GM23248 (cell line): ENCODE results near the gene VWF. TPM values are rescaled to one million over a fixed set of nuclear protein-coding genes. Genes with fewer than 3 reads are reported as not detected.
"Not testable (repeated sequence)": the region's sequence is repeated elsewhere in the genome, so short reads cannot be mapped to it uniquely, and the experiment has no call there.

Source experiments
- DNase-seq: peaks from one replicate; pipeline ENCODE4 v3.0.0-alpha.2; 2015
- H2AFZ ChIP-seq: fragments of 200-600 bp; sonication (generic); 2 replicates; pipeline ENCODE4 v1.6.1; 2016; ENCODE audit warnings: antibody characterized with exemption
- H3F3A ChIP-seq: fragments of 200-600 bp; sonication (generic); 2 replicates; pipeline ENCODE4 v1.6.1; 2016; ENCODE audit warnings: mild to moderate bottlenecking, antibody characterized with exemption, mixed run types; ENCODE audit not compliant: insufficient read depth
- H3K27ac ChIP-seq: fragments of 200-600 bp; sonication (generic); 2 replicates; pipeline ENCODE4 v1.5.1; 2016; ENCODE audit warnings: mild to moderate bottlenecking
- H3K27me3 ChIP-seq: fragments of 200-600 bp; sonication (generic); replicated peaks from 2 replicates; pipeline ENCODE4 v1.6.1; 2016; ENCODE audit warnings: mild to moderate bottlenecking; ENCODE audit not compliant: insufficient read depth
- H3K36me3 ChIP-seq: fragments of 200-600 bp; sonication (generic); 2 replicates; pipeline ENCODE4 v1.6.1; 2016; ENCODE audit warnings: low read depth, mild to moderate bottlenecking
- H3K4me1 ChIP-seq: fragments of 200-600 bp; sonication (generic); 2 replicates; pipeline ENCODE4 v1.6.1; 2016; ENCODE audit warnings: mild to moderate bottlenecking; ENCODE audit not compliant: insufficient read depth
- H3K4me2 ChIP-seq: fragments of 200-600 bp; sonication (generic); one replicate; pipeline ENCODE4 v1.6.1; 2016; ENCODE audit warnings: mild to moderate bottlenecking; ENCODE audit not compliant: unreplicated experiment
- H3K4me3 ChIP-seq: fragments of 200-600 bp; sonication (generic); 2 replicates; pipeline ENCODE4 v1.5.1; 2016; ENCODE audit warnings: mild to moderate bottlenecking
- H3K79me2 ChIP-seq: fragments of 200-600 bp; sonication (generic); 2 replicates; pipeline ENCODE4 v1.6.1; 2016; ENCODE audit warnings: mild to moderate bottlenecking; ENCODE audit not compliant: insufficient read depth
- H3K9ac ChIP-seq: fragments of 200-600 bp; sonication (generic); 2 replicates; pipeline ENCODE4 v1.6.1; 2016; ENCODE audit warnings: mild to moderate bottlenecking
- H3K9me2 ChIP-seq: fragments of 200-600 bp; sonication (generic); 2 replicates; pipeline ENCODE4 v1.6.1; 2016; ENCODE audit warnings: mixed run types, mild to moderate bottlenecking, moderate library complexity; ENCODE audit not compliant: insufficient read depth
- H3K9me3 ChIP-seq: fragments of 200-600 bp; sonication (generic); one replicate; pipeline ENCODE4 v1.6.1; 2017; ENCODE audit warnings: low read depth
- H4K20me1 ChIP-seq: fragments of 200-600 bp; sonication (generic); 2 replicates; pipeline ENCODE4 v1.6.0; 2016; ENCODE audit not compliant: insufficient read depth
- EZH2 ChIP-seq: fragments of 200-600 bp; sonication (generic); IDR thresholded peaks from 2 replicates; pipeline ENCODE4 v1.6.1; 2018; ENCODE audit warnings: antibody characterized with exemption, mild to moderate bottlenecking; ENCODE audit not compliant: insufficient read depth, poor library complexity, severe bottlenecking
- EZH2phosphoT487 ChIP-seq: fragments of 200-600 bp; sonication (generic); IDR thresholded peaks from 2 replicates; pipeline ENCODE4 v1.6.1; 2018; ENCODE audit warnings: antibody characterized with exemption, moderate library complexity, mild to moderate bottlenecking, low read depth; ENCODE audit not compliant: insufficient read depth
- WGBS, 2 experiments: methylation state at CpG; one replicate each; pipeline ENCODE4 v1.1.6; 2015 to 2017; ENCODE audit warnings: low lambda C conversion rate in 2 of 2, low coverage in 1 of 2; ENCODE audit errors: missing lambda C conversion rate in 2 of 2; 5-methylcytosine and 5-hydroxymethylcytosine counted together
- in situ Hi-C: fragments of 300-500 bp; cut with MboI; formaldehyde crosslinking; loops from 2 replicates; pipeline ENCODE4 v1.15.0; 2020
- polyA plus RNA-seq: library from polyadenylated mRNA; unstranded; fragments of >200 nt; fragmentation: Nextera tagmentation; extraction: Ambion mirVana; gene quantifications from 2 replicates; pipeline ENCODE4 v1.2.1, GENCODE V29; 2016
- total RNA-seq: library from RNA; depleted of rRNA; stranded (reverse); fragments of >200 nt; shearing (Covaris generic); gene quantifications from 2 replicates; pipeline ENCODE4 v1.2.3, GENCODE V29; 2014

VWF gene
- total and polyA plus RNA-seq, 2 experiments from 2014 or later = 0.14 TPM; not detected in 1

DNA sequence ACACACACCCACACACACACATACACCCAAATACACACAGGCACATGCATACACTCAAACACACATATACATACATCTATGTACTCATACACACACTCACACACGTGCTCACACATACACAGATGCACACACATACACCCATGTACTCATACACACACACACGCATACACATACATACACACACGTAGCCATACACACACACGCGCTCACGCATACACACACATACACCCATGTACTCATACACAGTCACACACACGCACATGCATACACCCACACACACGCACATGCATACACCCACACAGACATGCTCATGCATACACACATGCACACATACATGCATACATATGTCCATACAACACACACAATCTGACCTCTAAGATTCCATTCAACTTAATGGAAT is 91.7 kb downstream of the VWF start:
- Histone ChIP-seq H3K36me3 (no peaks in the 10 kb centered on the region), H3K79me2 (no peaks in the 10 kb centered on the region), H3K27me3 (no peaks in the 10 kb centered on the region; the same call in 1 of the 2 replicates), H4K20me1 (no peaks in the 10 kb centered on the region), H3K9me2 (no peaks in the 10 kb centered on the region), H3K9me3 (no peaks in the 10 kb centered on the region), H3K9ac (no peak overlapping the region), H2AFZ (no peak overlapping the region), H3F3A (no peaks in the 10 kb centered on the region), H3K4me2 (no peak overlapping the region), H3K4me1 (no peaks in the 10 kb centered on the region), H3K27ac (no peak overlapping the region), H3K4me3 (no peak overlapping the region)
- DNase-seq = no peak
- 73 to 79% methylated on average over 8 of the region's 8 CpGs for WGBS, 2 experiments
- in situ Hi-C loops = no loop called here
- no peak for TF ChIP-seq EZH2phosphoT487
- TF ChIP-seq EZH2 = no peak

DNA sequence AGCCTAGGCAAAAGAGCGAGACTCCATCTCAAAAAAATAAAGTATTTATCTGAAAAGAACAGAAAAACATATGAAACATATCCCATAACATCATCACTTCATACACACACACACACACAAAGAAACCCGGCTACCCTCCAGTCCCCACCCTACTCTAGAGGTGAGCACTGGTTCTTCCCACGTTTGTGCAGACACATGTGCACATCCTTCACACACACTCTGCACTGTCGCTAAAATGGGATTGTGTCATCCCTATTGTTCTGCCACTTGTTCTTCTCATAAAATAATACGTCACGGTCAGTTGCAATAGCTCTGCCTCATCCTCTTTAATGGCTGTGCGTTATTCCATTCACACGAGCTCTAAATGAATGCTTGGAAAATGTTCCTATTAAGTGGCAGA is 93.5 kb downstream of the VWF start:
- Histone ChIP-seq H3K4me3 (no peak overlapping the region), H3K27me3 (no peaks in the 10 kb centered on the region; the same call in 1 of the 2 replicates), H3K36me3 (no peaks in the 10 kb centered on the region), H3K79me2 (no peaks in the 10 kb centered on the region), H3F3A (no peaks in the 10 kb centered on the region), H2AFZ (no peak overlapping the region), H3K27ac (no peak overlapping the region), H4K20me1 (no peaks in the 10 kb centered on the region), H3K9me3 (no peaks in the 10 kb centered on the region), H3K4me1 (no peaks in the 10 kb centered on the region), H3K4me2 (no peak overlapping the region), H3K9ac (no peak overlapping the region), H3K9me2 (no peaks in the 10 kb centered on the region)
- 63 to 75% methylated on average over 7 to 8 of the region's 8 CpGs for WGBS, 2 experiments
- in situ Hi-C loops = no loop called here
- TF ChIP-seq EZH2phosphoT487 (no peak), EZH2 (no peak)
- DNase-seq = no peak

- Histone ChIP-seq H3K9me3 (no peaks in the 10 kb centered on the region), H3F3A (no peaks in the 10 kb centered on the region), H4K20me1 (no peaks in the 10 kb centered on the region), H2AFZ (no peak overlapping the region), H3K9me2 (no peaks in the 10 kb centered on the region), H3K79me2 (no peaks in the 10 kb centered on the region), H3K4me3 (no peak overlapping the region), H3K4me2 (no peak overlapping the region), H3K27me3 (no peaks in the 10 kb centered on the region; the same call in 1 of the 2 replicates), H3K9ac (no peak overlapping the region), H3K4me1 (no peaks in the 10 kb centered on the region), H3K36me3 (no peaks in the 10 kb centered on the region), H3K27ac (no peak overlapping the region)
- DNase-seq = no peak
- in situ Hi-C loops = no loop called here
- whole genome bisulfite sequencing, 2 experiments = 59 to 70% methylated on average over 3 of the region's 3 CpGs
- TF ChIP-seq EZH2phosphoT487 = no peak
- no peak for TF ChIP-seq EZH2
Observed at GRCh38 chr12:6030081-6030480, 94.4 kb downstream of the VWF start.

GRCh38 chr12:6029401-6029800 is 95.1 kb downstream of the VWF start:
- WGBS, 2 experiments = 47 to 52% methylated on average over 3 to 5 of the region's 5 CpGs
- no peak overlapping the region for H3K4me2 ChIP-seq
- no peaks in the 10 kb centered on the region for H4K20me1 ChIP-seq
- H3K9me3 ChIP-seq = no peaks in the 10 kb centered on the region
- H3K9me2 ChIP-seq = no peaks in the 10 kb centered on the region
- H3K4me3 ChIP-seq = no peak overlapping the region
- no peaks in the 10 kb centered on the region; the same call in 1 of the 2 replicates for H3K27me3 ChIP-seq
- no peak for DNase-seq
- H3K27ac ChIP-seq = no peak overlapping the region
- no peaks in the 10 kb centered on the region for H3K79me2 ChIP-seq
- H3K4me1 ChIP-seq = no peaks in the 10 kb centered on the region
- H3F3A ChIP-seq = no peaks in the 10 kb centered on the region
- no peak overlapping the region for H3K9ac ChIP-seq
- TF ChIP-seq EZH2 (no peak), EZH2phosphoT487 (no peak)
- H2AFZ ChIP-seq = no peak overlapping the region
- in situ Hi-C loops = no loop called here
- no peaks in the 10 kb centered on the region for H3K36me3 ChIP-seq

DNA sequence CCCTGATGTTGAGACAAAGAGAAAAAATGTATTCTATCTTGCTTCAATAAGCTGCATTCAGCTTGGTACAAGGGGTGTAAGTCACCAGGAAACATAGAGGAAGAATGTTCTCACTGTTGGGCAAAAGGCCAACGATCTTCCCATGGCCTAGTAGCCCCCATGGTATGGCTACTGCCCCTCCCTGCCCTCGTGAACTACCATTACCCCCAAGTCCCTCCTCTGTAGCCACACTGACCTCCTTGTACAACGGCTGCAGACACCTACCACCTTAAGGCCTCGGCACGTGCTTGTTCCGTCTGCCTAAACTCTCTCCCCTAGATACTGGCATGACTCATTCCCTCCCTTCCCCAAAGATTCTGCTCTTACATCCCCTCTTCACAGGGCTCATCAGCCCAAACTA is 97.5 kb downstream of the VWF start:
- Histone ChIP-seq H3K27me3 (no peaks in the 10 kb centered on the region; the same call in 1 of the 2 replicates), H3K9me2 (no peaks in the 10 kb centered on the region), H3K9ac (no peak overlapping the region), H3F3A (no peaks in the 10 kb centered on the region), H2AFZ (no peak overlapping the region), H3K36me3 (no peaks in the 10 kb centered on the region), H3K4me3 (no peak overlapping the region), H3K79me2 (no peaks in the 10 kb centered on the region), H3K4me2 (no peak overlapping the region), H3K9me3 (no peaks in the 10 kb centered on the region), H3K27ac (no peak overlapping the region), H3K4me1 (no peaks in the 10 kb centered on the region), H4K20me1 (no peaks in the 10 kb centered on the region)
- no peak for DNase-seq
- 50 to 53% methylated on average over 6 of the region's 6 CpGs for WGBS, 2 experiments
- in situ Hi-C loops = no loop called here
- TF ChIP-seq EZH2 (no peak), EZH2phosphoT487 (no peak)

DNA sequence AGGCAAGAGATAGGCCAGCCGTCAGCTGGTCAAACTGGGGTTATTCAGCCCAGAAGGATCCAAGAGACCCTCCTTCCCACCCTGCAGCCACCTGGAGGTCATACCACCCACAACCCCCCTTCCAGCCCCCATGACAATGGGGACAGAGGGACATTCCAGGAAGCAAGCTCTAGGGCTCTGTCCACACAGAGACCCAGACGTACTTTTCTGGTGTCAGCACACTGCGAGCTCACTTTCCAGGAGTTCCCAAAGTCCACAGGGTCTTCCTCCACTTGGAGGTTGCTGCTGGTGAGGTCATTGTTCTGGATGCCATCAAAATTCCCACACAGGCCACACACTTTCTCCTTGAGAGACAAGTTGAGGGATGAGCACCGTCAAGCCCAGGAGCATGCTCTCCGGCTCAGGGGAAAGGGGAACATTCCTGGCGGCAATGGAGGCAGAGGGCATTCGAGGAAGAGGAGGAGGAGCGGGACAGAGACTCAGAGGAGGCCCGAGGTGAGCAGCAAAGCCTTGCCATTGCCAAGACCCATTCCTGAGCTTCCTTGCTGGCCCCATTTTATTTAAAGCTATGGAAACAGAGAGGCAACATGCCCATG is 98.7 kb downstream of the VWF start:
- DNase-seq, H3K9ac ChIP-seq, H3K9me2 ChIP-seq, H3K4me1 ChIP-seq, H3F3A ChIP-seq, H3K9me3 ChIP-seq, H3K4me3 ChIP-seq, H2AFZ ChIP-seq, in situ Hi-C loops, H3K27ac ChIP-seq, H4K20me1 ChIP-seq, H3K4me2 ChIP-seq, H3K36me3 ChIP-seq, H3K79me2 ChIP-seq, H3K27me3 ChIP-seq: not testable (repeated sequence)
- WGBS, 2 experiments = 44 to 57% methylated on average over 8 of the region's 9 CpGs

GRCh38 chr12:6024066-6024465 is 100.4 kb downstream of the VWF start:
- H3K4me2 ChIP-seq, H3K27me3 ChIP-seq, DNase-seq, H3F3A ChIP-seq, in situ Hi-C loops, H3K9me3 ChIP-seq, H3K9me2 ChIP-seq, H4K20me1 ChIP-seq, H3K9ac ChIP-seq, H3K79me2 ChIP-seq, H2AFZ ChIP-seq, H3K36me3 ChIP-seq, H3K4me1 ChIP-seq, H3K27ac ChIP-seq, H3K4me3 ChIP-seq: not testable (repeated sequence)
- 25 to 35% methylated on average over 2 of the region's 2 CpGs for WGBS, 2 experiments
